CD8-positive, alpha-beta memory T cell (primary cell): ENCODE data around the gene ADORA2A. TPM values are rescaled to one million over a fixed set of nuclear protein-coding genes. Genes with fewer than 3 reads are reported as not detected.

Experiments used
- CTCF ChIA-PET: fragments of 350-600 bp; sonication (Branson Sonifier 250); formaldehyde crosslinking; loops from one replicate; lab custom pipeline; 2021; ENCODE audit warnings: antibody characterized with exemption; lab: Charles Lee
- POLR2A ChIA-PET: fragments of 350-600 bp; sonication (Branson Sonifier 250); formaldehyde crosslinking; loops from one replicate; lab custom pipeline; 2021; ENCODE audit warnings: antibody characterized with exemption; lab: Charles Lee
- DNase-seq, 5 donors: peaks; one replicate each; pipeline versions ENCODE4 v3.0.0 to v3.0.0-alpha.2; 2020 to 2022; ENCODE audit warnings: mixed read lengths in 1 of 5
- H3K27ac ChIP-seq: one replicate; pipeline ENCODE4 v1.7.0; 2013; ENCODE audit warnings: low read depth, mild to moderate bottlenecking, low read length, moderate library complexity
- H3K27me3 ChIP-seq: 2 replicates; pipeline ENCODE4 v1.7.0; 2013; ENCODE audit warnings: low read length, mild to moderate bottlenecking; ENCODE audit not compliant: insufficient read depth, poor library complexity, severe bottlenecking
- H3K36me3 ChIP-seq: 2 replicates; pipeline ENCODE4 v1.7.0; 2013; ENCODE audit warnings: mild to moderate bottlenecking, low read length, moderate library complexity; ENCODE audit not compliant: insufficient read depth
- H3K4me1 ChIP-seq: 2 replicates; pipeline ENCODE4 v1.7.0; 2013; ENCODE audit warnings: mild to moderate bottlenecking, low read length, moderate library complexity; ENCODE audit not compliant: insufficient read depth
- H3K4me3 ChIP-seq: 2 replicates; pipeline ENCODE4 v1.7.0; 2013; ENCODE audit warnings: mild to moderate bottlenecking, low read length
- H3K9me3 ChIP-seq: 2 replicates; pipeline ENCODE4 v1.7.0; 2013; ENCODE audit warnings: mild to moderate bottlenecking, low read length
- H3K27ac Mint-ChIP-seq, 8 donors: one replicate each; pipeline ENCODE4 v1.8.0; 2020 to 2021; ENCODE audit warnings: mixed read lengths in 8 of 8, mild to moderate bottlenecking in 6 of 8, inconsistent platforms in 3 of 8, moderate library complexity in 3 of 8
- H3K27me3 Mint-ChIP-seq, 2 donors: one replicate each; pipeline ENCODE4 v1.8.0; 2020 to 2021; ENCODE audit warnings: mixed read lengths in 2 of 2, mild to moderate bottlenecking in 1 of 2, moderate library complexity in 1 of 2
- H3K36me3 Mint-ChIP-seq, 3 donors: one replicate each; pipeline ENCODE4 v1.8.0; 2020 to 2021; ENCODE audit warnings: mixed read lengths in 3 of 3, inconsistent platforms in 1 of 3, mild to moderate bottlenecking in 1 of 3
- H3K4me1 Mint-ChIP-seq, 3 donors: one replicate each; pipeline ENCODE4 v1.8.0; 2020 to 2021; ENCODE audit warnings: mixed read lengths in 3 of 3, inconsistent platforms in 1 of 3, mild to moderate bottlenecking in 1 of 3
- H3K4me3 Mint-ChIP-seq, 7 donors: one replicate each; pipeline ENCODE4 v1.8.0; 2020 to 2021; ENCODE audit warnings: mixed read lengths in 7 of 7, mild to moderate bottlenecking in 6 of 7, moderate library complexity in 4 of 7, inconsistent platforms in 2 of 7
- H3K9me3 Mint-ChIP-seq, 5 donors: one replicate each; pipeline ENCODE4 v1.8.0; 2020 to 2022; ENCODE audit warnings: mixed read lengths in 5 of 5, mild to moderate bottlenecking in 3 of 5, moderate library complexity in 2 of 5, inconsistent platforms in 1 of 5
- polyA plus RNA-seq: library from polyadenylated mRNA; unstranded; fragments of 300-500 nt; fragmentation: Illumina TruSeq; gene quantifications from one replicate; pipeline ENCODE4 v1.2.3, GENCODE V29; 2021
- total RNA-seq, 2 experiments: library from RNA; stranded (reverse); gene quantifications; one replicate each; pipeline ENCODE4 v1.2.3, GENCODE V29; 2021

ADORA2A gene
- total and polyA plus RNA-seq, 3 experiments from 2014 or later, result 23.2 to 89.6 (median 26.7) TPM

DNA sequence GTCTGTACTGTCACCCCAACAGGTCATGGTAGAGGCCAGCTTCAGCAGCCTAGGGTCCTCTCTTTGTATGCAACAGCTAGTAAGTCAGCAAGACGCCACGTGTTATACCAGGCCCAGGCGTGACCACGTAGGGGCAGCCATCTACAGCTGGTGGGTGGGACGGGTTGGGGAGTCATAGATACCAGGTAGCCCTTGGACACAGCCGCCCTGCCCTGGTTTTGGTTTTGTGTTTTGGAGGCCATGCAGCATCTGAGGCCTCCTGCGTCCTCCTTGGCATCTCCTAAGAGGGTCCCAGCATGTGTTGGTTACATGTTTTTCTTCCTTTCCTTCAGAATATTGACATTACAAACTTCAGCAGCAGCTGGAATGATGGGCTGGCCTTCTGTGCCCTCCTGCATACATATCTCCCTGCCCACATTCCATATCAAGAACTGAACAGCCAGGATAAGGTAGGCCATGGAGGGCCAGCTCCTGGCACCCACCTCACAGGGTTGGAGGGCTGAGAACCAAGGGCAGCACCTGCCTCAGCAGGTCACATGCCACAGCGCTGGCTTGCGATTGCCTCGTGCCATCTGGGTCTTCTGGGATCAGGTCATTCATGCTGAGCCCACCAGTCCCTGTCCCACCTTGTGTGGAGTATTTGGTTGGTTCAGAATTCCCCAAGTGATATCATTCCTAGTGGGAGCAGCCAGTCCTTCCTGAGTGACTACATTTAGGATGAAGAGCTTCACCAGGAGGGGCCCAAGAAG is 16.0 kb upstream of the ADORA2A start:
- Mint-ChIP-seq H3K9me3 (no peaks in the 10 kb centered on the region), H3K27ac (peak overlapping the region in 4 of 8 donors; percentile 51 to 65 (median 56))
- H3K4me1 ChIP-seq, result peaks cover 33% of the 10 kb centered on the region

DNA sequence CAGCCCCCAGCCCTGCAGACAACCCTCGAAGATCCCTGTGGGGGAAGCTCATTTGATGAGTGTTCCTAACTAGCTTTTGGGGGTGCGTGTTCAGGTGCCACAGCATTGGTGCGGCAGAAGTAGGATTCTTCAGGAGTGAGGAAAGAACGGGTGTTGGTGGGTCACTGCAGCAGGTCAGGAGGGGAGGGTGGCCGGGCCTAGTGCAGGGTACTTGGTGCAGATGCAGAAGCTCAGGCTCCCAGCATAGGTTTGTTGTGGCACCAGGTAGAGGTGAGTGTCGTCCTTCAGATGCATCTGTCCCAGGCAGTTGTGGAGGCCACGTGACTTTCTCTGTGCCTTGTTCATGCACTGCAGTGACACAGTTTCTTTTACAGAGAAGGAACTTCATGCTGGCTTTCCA is 15.1 kb upstream of the ADORA2A start:
- Histone ChIP-seq H3K4me1 (peaks cover 28% of the 10 kb centered on the region), H3K4me3 (no peak overlapping the region), H3K27me3 (no peaks in the 10 kb centered on the region), H3K36me3 (peaks cover 9% of the 10 kb centered on the region), H3K9me3 (no peaks in the 10 kb centered on the region), H3K27ac (no peak overlapping the region)
- H3K36me3 Mint-ChIP-seq, result peaks cover 0 to 53% (median 3%) of the 10 kb centered on the region in 3 donors
- H3K27me3 Mint-ChIP-seq, result no peaks in the 10 kb centered on the region
- H3K9me3 Mint-ChIP-seq, result no peaks in the 10 kb centered on the region
- H3K4me3 Mint-ChIP-seq, result no peak overlapping the region
- ChIA-PET CTCF (no interaction called here), POLR2A (no interaction called here)
- H3K27ac Mint-ChIP-seq, result no peak overlapping the region
- H3K4me1 Mint-ChIP-seq, result peaks cover 31 to 34% (median 32%) of the 10 kb centered on the region in 3 donors
- peak in 1 of 5 donors; percentile 34 for DNase-seq

More for the DNA sequence above, 16.0 kb upstream of the ADORA2A start:
- no peak overlapping the region for H3K4me3 Mint-ChIP-seq
- DNase-seq, result no peak
- H3K27me3 ChIP-seq, result no peaks in the 10 kb centered on the region
- H3K4me3 ChIP-seq, result no peak overlapping the region
- H3K36me3 ChIP-seq, result peaks cover 9% of the 10 kb centered on the region
- CTCF ChIA-PET, result interaction anchor here (1.4 to 2.9 kb wide), 2 partner anchors 10 to 12 kb away, joined by 4 to 11 read pairs; no protein-coding TSS in a partner anchor
- POLR2A ChIA-PET, result no interaction called here
- no peaks in the 10 kb centered on the region for H3K9me3 ChIP-seq
- H3K27me3 Mint-ChIP-seq, result no peaks in the 10 kb centered on the region
- peaks cover 0 to 52% (median 2%) of the 10 kb centered on the region in 3 donors for H3K36me3 Mint-ChIP-seq
- peaks cover 38 to 43% (median 40%) of the 10 kb centered on the region in 3 donors for H3K4me1 Mint-ChIP-seq
- no peak overlapping the region for H3K27ac ChIP-seq

DNA sequence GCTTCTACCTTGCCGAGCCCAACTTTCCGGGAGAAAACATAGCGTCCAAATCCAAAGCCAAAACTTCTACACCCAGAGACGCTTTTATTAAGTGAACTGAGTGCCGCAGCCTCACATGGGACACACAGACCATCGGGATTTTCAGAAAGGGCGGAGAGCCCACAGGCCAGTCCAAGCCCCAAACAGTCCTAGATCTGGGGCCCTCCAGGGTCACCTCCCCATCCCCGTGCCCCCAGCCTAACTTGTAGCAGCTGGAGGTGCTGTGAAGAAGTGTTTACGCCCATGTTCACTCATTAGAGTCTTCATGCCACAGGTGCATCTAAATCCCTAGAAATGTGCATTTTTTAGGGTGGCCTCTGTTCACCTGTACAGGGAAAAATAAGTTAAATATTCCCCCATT is 14.1 kb upstream of the ADORA2A start:
- Mint-ChIP-seq H3K27me3 (no peaks in the 10 kb centered on the region), H3K36me3 (peaks cover 0 to 52% (median 3%) of the 10 kb centered on the region in 3 donors), H3K9me3 (no peaks in the 10 kb centered on the region), H3K4me1 (peaks cover 21 to 24% (median 22%) of the 10 kb centered on the region in 3 donors), H3K4me3 (no peak overlapping the region), H3K27ac (no peak overlapping the region)
- H3K27ac ChIP-seq, result no peak overlapping the region
- DNase-seq, result no peak
- H3K9me3 ChIP-seq, result no peaks in the 10 kb centered on the region
- POLR2A ChIA-PET, result no interaction called here
- CTCF ChIA-PET, result no interaction called here
- peaks cover 19% of the 10 kb centered on the region for H3K4me1 ChIP-seq
- no peak overlapping the region for H3K4me3 ChIP-seq
- H3K36me3 ChIP-seq, result peaks cover 9% of the 10 kb centered on the region
- no peaks in the 10 kb centered on the region for H3K27me3 ChIP-seq

GRCh38 chr22:24413736-24414385 is 13.5 kb upstream of the ADORA2A start:
- Histone ChIP-seq H3K27me3 (no peaks in the 10 kb centered on the region), H3K9me3 (no peaks in the 10 kb centered on the region), H3K27ac (no peak overlapping the region), H3K4me3 (no peak overlapping the region), H3K4me1 (peaks cover 13% of the 10 kb centered on the region), H3K36me3 (peaks cover 9% of the 10 kb centered on the region)
- Mint-ChIP-seq H3K27ac (peak overlapping the region in 1 of 8 donors; percentile 29), H3K4me1 (peaks cover 16 to 19% (median 18%) of the 10 kb centered on the region in 3 donors), H3K9me3 (no peaks in the 10 kb centered on the region), H3K4me3 (no peak overlapping the region), H3K36me3 (peaks cover 0 to 53% (median 3%) of the 10 kb centered on the region in 3 donors), H3K27me3 (no peaks in the 10 kb centered on the region)
- ChIA-PET CTCF (no interaction called here), POLR2A (no interaction called here)
- no peak for DNase-seq

- no peak overlapping the region for H3K27ac Mint-ChIP-seq
- Histone ChIP-seq H3K9me3 (no peaks in the 10 kb centered on the region), H3K27me3 (no peaks in the 10 kb centered on the region), H3K36me3 (peaks cover 9% of the 10 kb centered on the region), H3K27ac (no peak overlapping the region), H3K4me3 (no peak overlapping the region), H3K4me1 (peaks cover 9% of the 10 kb centered on the region)
- no peak overlapping the region for H3K4me3 Mint-ChIP-seq
- H3K27me3 Mint-ChIP-seq, result no peaks in the 10 kb centered on the region
- ChIA-PET POLR2A (no interaction called here), CTCF (no interaction called here)
- H3K36me3 Mint-ChIP-seq, result peaks cover 0 to 53% (median 3%) of the 10 kb centered on the region in 3 donors
- H3K9me3 Mint-ChIP-seq, result no peaks in the 10 kb centered on the region
- no peak for DNase-seq
- H3K4me1 Mint-ChIP-seq, result peaks cover 12 to 13% (median 12%) of the 10 kb centered on the region in 3 donors
Observed at GRCh38 chr22:24414523-24414922, 12.9 kb upstream of the ADORA2A start.

- peak in 1 of 5 donors; percentile 34 for DNase-seq
- Histone ChIP-seq H3K9me3 (no peaks in the 10 kb centered on the region), H3K4me1 (peaks cover 2% of the 10 kb centered on the region), H3K27ac (no peak overlapping the region), H3K4me3 (no peak overlapping the region), H3K36me3 (peaks cover 9% of the 10 kb centered on the region), H3K27me3 (no peaks in the 10 kb centered on the region)
- no peak overlapping the region for H3K27ac Mint-ChIP-seq
- H3K27me3 Mint-ChIP-seq, result no peaks in the 10 kb centered on the region
- H3K4me1 Mint-ChIP-seq, result peaks cover 5% of the 10 kb centered on the region in 3 donors
- peaks cover 0 to 53% (median 3%) of the 10 kb centered on the region in 3 donors for H3K36me3 Mint-ChIP-seq
- no peaks in the 10 kb centered on the region for H3K9me3 Mint-ChIP-seq
- H3K4me3 Mint-ChIP-seq, result no peak overlapping the region
- POLR2A ChIA-PET, result no interaction called here
- CTCF ChIA-PET, result no interaction called here
Observed at GRCh38 chr22:24414984-24415945, 12.1 kb upstream of the ADORA2A start.

GRCh38 chr22:24416095-24416494 is 11.3 kb upstream of the ADORA2A start:
- Histone ChIP-seq H3K27me3 (no peaks in the 10 kb centered on the region), H3K4me1 (no peaks in the 10 kb centered on the region), H3K27ac (no peak overlapping the region), H3K4me3 (no peak overlapping the region), H3K36me3 (peaks cover 9% of the 10 kb centered on the region), H3K9me3 (no peaks in the 10 kb centered on the region)
- H3K36me3 Mint-ChIP-seq, result peaks cover 0 to 52% (median 3%) of the 10 kb centered on the region in 3 donors
- ChIA-PET POLR2A (no interaction called here), CTCF (no interaction called here)
- H3K27me3 Mint-ChIP-seq, result no peaks in the 10 kb centered on the region
- peak in 1 of 5 donors; percentile 29 for DNase-seq
- H3K4me3 Mint-ChIP-seq, result no peak overlapping the region
- H3K4me1 Mint-ChIP-seq, result peaks cover 0 to under 1% (median 0%) of the 10 kb centered on the region in 3 donors
- H3K9me3 Mint-ChIP-seq, result no peaks in the 10 kb centered on the region
- H3K27ac Mint-ChIP-seq, result no peak overlapping the region
